ENCODE results near the gene TMEM169.

GRCh38 chr2:216049452-216049851 lies 32.3 kb upstream of the TMEM169 start:
- TF ChIP-seq REST (IDR thresholded peaks at IDR 0.05; ENCODE audit: borderline replicate concordance), result no peak
- no peak for TF ChIP-seq EP300 (conservative IDR thresholded peaks at IDR 0.05; ENCODE audit: poor library complexity, severe bottlenecking)
- TF ChIP-seq CTCF (IDR thresholded peaks at IDR 0.05; ENCODE audit: poor library complexity, severe bottlenecking), result no peak
- TF ChIP-seq RAD21 (conservative IDR thresholded peaks at IDR 0.05), result no peak

Data from neural cell (in vitro differentiated cells).